ENCODE results near the gene NEK5.
A peak's percentile ranks its signal among the peaks of the same experiment; 100 is the strongest.
"Not testable (repeated sequence)": the region's sequence is repeated elsewhere in the genome, so short reads cannot be mapped to it uniquely, and the experiment has no call there.

The NEK5 gene

DNA sequence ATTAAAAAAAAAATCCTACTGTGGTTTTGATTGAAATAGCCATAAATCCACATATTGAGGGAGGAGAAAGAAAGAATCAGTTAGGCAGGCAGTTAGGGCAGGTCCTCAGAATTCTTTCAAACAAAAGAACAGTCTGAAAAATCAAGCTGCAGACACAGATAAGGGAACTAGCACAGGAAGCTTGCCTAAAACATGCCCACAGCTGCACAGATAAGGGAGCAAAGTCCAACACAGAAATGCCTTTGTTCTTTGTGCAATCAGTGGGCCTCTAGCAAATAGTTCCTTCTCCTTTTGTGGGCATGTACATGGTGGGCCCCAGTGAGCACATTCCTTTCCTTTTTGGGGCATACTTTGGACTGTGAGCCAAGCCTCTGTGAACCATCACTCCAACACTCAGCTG lies 61.6 kb downstream of the NEK5 start:
- DNase-seq = no peak

DNA sequence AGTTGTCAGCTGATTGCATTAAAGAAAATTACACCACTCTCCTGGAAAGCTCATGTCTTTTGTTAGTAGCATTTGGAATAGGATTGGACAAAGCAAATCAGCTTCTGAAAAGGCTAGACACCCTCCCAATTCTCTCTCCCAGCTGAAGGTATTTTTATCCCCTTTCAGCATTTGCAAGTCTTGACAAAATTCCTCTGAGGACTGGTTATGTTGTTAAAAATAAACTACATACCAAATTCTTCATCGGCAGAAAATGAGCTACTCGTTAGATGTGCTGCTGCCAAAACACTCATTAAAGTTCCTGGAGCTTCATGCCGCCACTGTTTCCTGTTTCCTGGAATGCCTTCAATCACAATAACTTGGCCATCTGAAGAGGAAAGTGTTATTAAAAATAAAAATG lies 67.3 kb downstream of the NEK5 start:
- no peak for DNase-seq

DNA sequence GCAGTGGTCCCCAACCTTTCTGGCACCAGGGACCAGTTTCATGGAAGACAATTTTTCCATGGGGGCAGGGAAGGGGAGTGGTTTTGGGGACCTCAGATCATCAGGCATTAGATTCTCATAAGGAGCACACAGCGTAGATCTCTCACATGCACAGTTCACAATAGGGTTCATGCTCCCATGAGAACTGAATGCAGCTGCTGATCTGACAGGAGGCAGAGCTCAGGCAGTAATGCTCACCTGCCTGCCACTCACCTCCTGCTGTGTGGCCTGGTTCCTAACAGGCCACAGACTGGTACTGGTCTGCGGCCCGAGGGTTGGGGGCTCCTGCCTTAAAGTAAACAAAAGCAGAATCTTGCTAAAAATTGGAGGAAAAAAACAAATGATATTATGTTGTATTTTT lies 67.8 kb downstream of the NEK5 start:
- not testable (repeated sequence) for DNase-seq

DNA sequence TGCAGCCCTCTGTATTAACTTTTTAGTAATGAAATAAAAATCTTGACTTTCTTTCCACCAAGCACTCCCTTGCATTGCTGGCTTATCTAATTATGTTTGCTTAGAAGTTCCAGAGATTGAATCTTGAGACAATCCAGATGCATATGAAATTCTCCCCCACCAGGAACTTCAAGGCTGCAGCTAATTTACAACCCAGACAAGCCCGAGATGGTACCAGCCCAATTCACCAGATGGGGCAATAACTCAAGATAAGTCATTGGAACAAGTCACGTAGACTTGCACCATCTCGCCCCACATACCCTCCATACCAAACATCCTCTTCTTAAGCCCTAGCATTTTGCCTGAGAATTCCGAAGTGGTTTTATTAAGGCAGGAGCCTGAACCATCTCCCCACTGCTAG lies 75.4 kb downstream of the NEK5 start:
- no peak for DNase-seq

DNA sequence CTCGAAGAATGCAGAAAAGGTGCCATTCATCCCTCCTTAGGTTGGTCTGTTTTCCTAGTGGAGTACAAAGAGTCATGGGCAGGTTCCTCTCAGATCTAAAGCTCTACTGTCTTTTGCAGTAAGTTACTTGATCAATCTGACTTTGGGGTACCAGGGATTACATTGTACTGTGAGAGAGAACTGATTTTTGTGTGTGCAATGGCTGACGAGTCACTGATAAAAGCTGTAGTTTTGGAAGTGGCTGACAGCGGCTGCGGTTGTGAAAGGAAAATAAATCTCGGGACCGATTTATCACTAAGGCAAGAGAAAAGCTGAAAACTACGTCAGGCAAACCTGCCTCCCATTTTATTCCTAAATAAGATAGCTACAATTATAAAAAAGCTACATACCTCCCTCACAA lies 77.5 kb downstream of the NEK5 start:
- no peak for DNase-seq

DNA sequence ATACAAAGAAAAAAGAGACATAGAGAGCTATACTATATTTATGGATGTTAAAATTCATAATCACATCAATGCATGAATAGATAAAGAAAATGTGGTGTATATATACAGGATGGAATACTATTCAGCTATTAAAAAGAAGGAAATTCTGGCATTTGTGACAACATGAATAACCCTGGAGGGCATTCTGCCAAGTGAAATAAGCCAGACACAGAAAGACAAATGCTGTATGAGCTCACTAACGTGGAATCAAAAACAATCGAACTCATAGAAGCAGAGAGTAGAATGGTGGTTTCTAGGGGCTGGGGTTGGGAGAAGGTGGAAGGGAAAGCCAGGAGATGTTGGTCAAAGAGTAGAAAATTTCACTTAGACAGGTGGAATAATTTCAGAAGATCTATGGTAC lies 80.4 kb downstream of the NEK5 start:
- DNase-seq = no peak

DNA sequence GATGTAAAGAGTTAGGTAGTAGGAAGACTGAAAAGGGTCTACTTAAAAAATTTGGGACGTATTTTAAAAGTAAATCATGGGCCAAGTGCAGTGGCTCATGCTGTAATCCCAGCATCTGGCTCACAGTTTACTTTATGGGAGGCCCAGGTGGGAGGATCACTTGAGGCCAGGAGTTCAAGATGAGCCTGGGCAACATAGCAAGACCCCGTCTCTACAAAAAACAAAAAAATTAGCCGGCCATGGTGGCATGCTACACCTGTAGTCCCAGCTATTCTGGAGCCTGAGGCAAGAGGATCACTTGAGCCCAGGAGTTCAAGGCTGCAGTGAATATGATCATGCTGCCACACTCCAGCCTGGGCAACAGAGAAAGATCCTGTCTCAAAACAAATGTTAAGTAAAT lies 81.4 kb downstream of the NEK5 start:
- no peak for DNase-seq

DNA sequence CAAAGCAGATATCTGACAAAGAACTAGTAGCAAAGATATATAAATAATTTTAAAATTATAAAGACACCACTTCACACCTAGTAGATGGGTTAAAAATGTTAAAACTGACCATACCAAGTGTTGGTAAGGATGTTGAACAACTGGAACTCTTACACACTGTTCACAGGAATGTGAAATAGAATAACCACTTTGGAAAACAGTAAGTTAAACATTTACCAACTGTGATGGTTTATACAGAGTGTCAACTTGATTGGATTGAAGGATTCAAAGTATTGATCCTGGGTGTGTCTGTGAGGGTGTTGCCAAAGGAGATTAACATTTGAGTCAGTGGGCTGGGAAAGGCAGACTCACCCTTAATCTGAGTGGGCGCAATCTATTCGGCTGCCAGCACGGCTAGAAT lies 85.2 kb downstream of the NEK5 start:
- DNase-seq = no peak

DNA sequence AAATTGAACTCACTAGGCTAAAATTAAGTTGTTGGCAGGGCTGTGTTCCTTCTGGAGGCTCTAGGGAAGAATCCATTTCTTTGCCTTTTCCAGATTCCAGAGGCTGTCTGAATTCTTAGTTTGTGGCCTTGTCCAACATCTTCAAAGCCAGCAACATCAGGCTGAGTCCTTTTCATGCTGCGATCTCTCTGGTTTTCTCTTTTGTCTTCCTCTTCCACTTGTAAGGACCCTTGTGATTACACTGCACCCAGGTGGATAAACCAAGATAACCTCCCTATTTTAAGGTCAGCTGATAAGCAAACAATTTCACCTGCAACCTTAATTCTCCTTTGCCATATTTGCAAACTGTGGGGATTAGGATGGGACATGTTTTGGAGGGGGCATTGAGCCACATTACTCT lies 92.8 kb downstream of the NEK5 start:
- DNase-seq = no peak

DNA sequence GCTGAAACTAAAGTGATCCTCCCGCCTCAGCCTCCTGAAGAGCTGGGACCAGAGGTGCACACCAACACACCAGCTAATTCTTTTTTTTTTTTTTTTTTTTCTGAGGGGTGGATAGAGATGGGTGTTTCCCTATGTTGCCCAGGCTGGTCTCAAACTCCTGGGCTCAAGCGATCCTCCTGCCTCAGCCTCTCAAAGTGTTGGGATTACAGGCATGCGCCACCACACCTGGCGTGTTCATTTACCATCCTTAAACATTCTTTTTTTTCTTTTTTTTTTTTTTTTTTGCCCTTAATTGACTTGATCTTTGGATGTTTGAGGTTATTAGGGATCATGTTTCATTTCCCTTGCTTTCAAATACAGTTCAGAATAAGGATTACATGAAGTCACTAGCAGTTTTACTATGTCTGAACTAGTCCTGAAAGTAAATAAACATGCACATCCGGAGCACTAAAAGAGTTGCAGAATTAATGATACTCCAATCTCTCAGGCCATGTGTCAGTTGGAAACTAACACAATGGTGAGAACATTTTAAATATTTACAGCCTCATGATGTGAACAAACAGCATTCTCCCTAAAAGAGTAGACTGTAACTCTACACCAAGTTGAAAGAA lies 94.2 kb downstream of the NEK5 start:
- DNase-seq = no peak

DNA sequence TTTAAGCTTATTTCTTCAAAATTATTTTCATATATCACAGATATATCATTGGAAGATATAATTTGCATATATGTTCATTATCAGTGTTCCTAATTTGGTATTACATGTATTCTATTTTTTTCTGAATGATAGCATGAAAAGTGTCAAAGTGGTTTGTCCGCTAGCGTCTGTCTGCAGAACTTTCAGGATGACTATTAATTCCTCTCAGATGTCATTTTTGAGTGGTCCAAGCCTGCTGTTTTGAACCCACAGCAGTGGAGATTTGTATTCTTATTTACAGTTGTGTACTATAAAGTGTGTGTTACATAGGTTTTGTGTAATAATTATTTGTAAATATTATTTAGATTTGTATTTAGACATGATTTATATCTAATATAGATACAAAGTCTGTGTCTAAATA lies 95.8 kb downstream of the NEK5 start:
- DNase-seq = no peak

DNA sequence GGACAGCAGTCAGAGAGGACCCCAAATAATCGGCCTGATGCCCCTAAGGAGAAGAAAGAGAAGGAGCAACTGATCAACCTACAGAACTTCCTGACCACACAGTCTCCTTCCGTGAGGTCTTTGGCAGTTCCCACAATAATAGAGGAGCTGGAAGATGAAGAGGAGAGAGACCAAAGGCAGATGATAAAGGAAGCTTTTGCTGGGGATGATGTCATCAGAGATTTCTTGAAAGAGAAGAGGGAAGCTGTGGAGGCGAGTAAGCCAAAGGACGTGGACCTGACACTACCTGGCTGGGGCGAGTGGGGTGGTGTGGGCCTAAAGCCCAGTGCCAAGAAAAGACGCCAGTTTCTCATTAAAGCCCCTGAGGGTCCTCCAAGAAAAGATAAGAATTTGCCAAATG lies 98.5 kb downstream of the NEK5 start:
- not testable (repeated sequence) for DNase-seq

DNA sequence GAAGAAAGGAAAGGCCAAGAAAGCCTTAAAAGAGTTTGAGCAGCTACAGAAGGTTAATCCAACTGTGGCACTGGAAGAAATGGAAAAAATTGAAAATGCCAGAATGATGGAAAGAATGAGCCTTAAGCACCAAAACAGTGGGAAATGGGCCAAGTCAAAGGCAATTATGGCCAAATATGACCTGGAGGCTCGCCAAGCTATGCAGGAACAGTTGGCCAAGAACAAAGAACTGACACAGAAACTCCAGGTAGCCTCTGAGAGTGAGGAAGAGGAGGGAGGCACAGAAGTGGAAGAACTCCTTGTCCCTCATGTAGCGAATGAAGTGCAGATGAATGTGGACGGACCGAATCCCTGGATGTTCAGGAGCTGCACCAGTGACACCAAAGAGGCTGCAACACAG lies 99.3 kb downstream of the NEK5 start:
- no peak for DNase-seq

DNA sequence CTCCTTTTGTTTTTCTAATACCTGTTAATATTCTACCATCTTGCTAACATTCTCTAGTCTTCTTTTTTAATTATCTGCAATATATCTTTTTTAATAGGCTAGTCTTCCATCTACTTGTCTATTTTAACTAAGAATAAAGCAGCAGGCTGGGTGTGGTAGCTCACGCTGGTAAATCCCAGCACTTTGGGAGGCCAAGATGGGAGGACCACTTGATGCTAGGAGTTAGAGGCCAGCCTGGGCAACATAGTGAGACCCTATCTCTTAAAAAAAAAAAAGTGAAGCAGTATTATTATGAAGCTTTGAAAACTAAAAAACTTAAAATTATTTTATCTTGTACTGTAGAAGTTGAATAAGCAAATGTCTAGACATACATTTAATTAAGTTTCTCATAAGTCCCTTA lies 101.0 kb downstream of the NEK5 start:
- no peak for DNase-seq

DNA sequence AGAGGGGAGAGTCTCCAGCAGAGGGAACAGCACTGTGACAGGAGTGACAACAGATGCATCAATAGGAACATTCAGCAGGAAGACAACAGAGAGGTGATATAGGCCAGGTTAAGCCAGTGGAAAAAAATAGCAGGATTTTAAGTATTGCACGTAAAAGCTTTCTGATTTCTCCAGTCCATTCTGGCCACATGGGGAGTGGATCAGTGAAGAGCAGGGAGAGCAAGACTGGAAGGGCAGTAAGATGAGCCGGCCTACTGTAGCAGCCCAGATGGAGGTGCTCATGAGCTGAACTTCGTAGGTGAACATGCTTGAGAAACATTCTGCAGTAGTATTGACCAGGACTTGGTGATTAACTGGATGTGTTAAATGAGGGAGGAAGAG lies 102.6 kb downstream of the NEK5 start:
- DNase-seq = no peak

DNA sequence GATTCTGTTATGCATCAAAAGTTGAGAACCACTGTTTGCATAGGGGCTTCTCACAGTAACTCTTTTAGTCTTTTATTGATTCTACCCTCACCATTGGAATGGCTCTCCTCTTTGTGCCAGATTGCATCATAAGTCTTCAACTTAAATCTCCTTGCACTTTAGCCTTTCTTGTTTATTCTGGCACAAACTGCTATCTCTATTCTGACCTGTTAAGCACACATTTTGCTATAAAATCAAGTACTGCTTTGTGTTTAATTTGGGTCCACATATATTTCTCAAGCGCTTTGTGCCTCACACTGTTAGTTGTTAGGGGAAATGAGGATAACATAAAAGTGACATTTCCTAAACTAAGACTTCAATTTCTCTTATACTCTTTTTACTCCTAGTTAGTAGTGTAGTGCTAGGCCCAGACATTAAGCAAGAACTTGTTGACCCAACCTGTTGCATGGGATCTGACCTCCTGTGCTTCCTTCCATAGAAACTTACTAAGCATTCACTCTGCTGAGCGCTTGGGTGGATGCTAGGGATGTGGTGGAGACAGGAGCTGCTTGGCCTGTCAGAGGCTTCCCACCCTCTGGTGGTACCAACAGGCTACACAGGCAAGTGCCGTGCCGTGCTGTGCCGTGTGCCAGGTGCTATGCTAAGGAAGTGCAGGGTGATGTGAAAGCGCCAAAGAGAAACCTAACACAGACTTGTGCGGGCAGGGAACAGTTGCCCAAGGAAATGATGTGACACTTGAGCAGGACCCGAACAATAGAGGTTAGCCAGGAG lies 103.2 kb downstream of the NEK5 start:
- DNase-seq = no peak

DNA sequence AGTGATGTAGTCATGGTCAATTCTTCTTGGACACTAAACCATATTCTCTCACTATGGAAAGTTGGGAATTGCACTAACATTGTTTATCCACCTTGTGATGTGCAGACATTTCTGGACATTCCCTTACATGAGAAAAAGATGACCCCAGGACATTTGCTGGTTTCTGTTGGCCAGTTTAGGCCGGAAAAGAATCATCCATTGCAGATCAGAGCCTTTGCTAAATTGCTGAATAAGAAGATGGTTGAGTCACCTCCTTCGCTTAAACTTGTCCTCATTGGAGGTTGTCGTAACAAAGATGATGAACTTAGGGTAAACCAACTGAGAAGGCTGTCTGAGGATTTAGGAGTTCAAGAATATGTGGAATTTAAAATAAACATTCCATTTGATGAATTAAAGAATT lies 104.4 kb downstream of the NEK5 start, which contains the start of gene UTP14C:
Gene UTP14C, plus strand, starts transcription at position 211 of the 400 bp plus-strand sequence. CDS start 4,114 bp downstream, outside the sequence.
- DNase-seq = no peak

DNA sequence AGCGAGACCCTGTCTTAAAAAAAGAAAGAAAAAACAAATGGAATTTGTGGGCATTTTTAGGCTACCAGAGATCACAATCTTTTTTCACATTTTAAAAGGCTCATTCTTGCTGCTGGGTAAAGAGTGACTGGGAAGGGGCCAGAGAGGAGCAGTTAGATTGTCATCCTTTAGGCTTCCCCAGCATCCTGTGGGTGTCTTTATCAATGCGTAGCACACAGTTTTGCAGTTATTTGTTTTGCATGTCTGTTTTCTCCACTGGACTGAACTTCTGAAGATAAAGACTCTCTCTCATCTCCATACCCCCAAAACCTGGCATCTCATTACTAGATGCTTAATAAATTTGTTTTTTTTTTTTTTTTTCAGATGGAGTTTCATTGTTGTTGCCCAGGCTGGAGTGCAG lies 106.5 kb downstream of the NEK5 start:
- no peak for DNase-seq

DNA sequence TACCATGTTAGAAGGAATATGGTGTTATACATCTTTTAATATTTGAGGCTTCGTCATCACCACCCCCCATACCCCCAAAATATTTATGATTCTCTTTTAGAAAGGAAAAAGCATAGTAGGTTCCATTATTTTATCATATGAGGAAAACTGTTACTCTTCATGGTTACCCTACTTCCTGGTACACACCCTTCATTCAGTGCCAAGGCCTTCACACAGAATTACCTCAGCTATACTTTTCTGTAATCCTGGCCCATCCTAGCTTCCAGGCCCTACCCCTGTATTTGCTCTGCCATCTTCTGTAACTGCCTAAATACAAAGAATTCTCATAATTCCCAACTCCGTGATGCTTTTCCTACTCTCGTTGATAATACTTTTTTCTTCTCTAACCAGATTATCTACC lies 108.7 kb downstream of the NEK5 start:
- no peak for DNase-seq

DNA sequence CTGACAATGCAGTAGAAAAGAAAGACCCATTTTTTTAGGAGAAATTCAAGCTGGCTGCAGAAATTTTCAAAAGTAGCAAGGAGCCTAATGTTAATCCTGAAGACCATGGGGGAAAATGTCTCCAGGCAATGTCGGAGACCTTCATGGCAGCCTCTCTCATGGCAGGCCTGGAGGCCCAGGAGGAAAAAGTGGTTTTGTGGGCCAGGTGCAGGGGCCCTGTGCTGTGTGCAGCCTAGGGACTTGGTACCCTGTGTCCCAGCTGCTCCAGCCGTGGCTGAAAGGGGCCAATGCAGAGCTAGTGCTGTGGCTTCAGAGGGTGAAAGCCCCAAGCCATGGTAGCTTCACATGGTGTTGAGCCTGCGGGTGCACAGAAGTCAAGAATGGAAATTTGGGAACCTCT lies 112.6 kb downstream of the NEK5 start:
- DNase-seq = no peak

DNA sequence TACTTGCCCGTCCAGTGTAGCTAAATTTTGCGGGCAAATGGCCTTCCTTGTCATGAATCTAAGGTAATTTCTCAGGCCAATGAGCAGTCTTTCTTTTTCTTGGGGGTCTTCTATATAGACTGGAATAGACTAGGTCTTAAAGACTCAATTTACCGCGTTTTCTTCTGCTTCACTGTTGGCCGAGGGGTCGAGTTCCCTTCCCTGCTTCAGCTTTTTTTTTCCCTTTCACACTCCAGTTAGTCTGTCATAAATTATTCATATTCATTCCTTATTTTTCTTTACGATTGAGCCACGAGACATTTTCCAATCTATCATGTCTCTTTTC lies 116.4 kb downstream of the NEK5 start:
- DNase-seq = no peak

DNA sequence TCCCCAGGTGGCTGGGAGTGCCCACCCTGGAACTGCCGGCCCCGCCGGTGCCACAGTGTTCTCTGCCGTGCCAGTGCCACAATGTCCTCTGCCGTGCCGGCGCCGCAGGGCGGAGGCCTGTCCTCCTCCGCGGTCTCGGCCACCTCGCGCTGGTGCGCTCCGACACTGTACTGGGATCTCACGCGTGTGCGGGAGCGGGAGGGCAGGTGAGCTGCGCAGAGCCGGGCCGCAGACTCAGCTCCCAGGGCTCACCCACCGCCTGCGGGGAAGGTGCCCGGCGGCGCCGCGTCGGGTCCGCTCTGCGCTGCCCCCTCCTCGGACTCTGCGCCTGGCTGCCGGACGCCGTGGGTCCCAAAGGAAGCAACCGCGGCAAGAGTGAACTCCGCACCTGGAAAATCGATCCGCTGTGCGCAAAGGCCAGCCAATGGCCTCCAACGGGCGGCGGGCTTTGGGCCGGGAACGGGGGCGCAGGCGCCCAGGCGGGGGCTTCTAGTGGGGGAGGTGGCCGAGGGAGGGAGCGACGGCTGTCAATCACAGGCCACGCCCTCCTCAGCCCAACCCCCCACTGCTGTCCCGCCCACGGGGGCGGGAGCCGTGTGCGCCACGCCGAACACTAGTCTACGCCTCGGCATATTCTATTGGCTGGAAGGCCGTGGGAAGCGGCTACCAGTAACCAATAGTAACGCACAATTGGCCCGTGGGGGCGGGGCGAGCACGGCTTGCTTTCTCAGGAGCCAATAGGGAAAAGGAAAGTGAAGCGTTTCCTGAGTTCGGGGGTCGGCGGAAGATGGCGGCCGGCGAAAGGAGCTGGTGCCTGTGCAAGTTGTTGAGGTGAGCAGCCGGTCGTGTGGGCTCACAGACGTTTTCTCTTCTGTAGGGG lies 117.0 kb downstream of the NEK5 start, which contains the start of gene ALG11:
Gene ALG11, plus strand, starts transcription at position 767 of the 880 bp plus-strand sequence. Its CDS starts 21 bp downstream, at position 788.
- DNase-seq = peak; percentile 99

DNA sequence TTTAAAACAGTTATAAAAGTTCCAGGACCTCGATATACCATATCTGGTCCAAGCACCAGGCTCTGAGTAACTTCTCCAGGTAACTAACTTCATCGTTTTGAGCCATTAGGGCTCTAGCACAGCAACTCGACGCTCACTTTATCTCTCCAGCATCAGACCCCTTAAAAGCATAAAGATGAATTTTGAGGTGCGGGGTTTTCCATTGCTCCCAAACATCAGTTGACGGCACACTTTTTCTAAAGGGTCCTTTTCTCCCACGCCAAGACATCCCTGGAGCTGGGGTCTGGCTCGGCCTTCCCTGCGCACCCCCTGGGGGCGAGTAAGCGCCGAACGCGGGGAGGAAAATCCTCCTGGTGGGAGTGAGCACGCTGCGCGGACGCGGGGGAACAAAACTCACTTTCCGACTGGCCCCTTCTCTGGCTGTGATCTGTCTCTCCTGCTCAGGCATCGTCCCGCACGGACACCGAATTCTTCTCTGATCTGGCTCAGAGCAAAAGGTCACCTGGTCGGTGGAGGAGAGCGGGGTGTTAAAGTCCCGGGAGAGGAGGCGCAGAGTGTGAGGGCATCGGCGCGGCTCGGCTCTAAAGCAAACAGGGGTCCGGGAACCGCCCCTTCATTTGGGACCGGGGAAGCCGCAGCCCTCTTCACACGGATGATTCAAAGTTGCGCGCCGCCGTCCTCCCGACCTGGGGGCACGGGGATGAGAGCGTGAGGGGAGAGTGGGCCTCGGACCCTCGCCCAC lies 117.8 kb downstream of the NEK5 start, which contains the start of gene ATP7B:
Gene ATP7B, minus strand, starts transcription at position 561 of the 742 bp plus-strand sequence. Its CDS starts 113 bp downstream, at position 448.
- peak in 1 of 2 donors; percentile 14 for DNase-seq

All from CD4-positive, alpha-beta T cell treated with Interleukin-4 for 1 hour (primary cell).